Measurements from ENCODE around the gene PTPRG.

Gene PTPRG

GRCh38 chr3:62097121-62097520 lies 535.8 kb downstream of the PTPRG start:
- DNase-seq = no peak

GRCh38 chr3:62098646-62099365 lies 537.4 kb downstream of the PTPRG start:
- DNase-seq = no peak

GRCh38 chr3:62100282-62100989 lies 539.1 kb downstream of the PTPRG start:
- no peak for DNase-seq

GRCh38 chr3:62101488-62101887 lies 540.1 kb downstream of the PTPRG start:
- no peak for DNase-seq

GRCh38 chr3:62103531-62103930 lies 542.2 kb downstream of the PTPRG start:
- DNase-seq = no peak

- no peak for DNase-seq
These were observed 548.2 kb downstream of the PTPRG start for GRCh38 chr3:62109534-62109933.

GRCh38 chr3:62110443-62111225 lies 549.3 kb downstream of the PTPRG start:
- DNase-seq = no peak

- DNase-seq = no peak
These were observed 551.7 kb downstream of the PTPRG start for GRCh38 chr3:62113092-62113491.

DNA sequence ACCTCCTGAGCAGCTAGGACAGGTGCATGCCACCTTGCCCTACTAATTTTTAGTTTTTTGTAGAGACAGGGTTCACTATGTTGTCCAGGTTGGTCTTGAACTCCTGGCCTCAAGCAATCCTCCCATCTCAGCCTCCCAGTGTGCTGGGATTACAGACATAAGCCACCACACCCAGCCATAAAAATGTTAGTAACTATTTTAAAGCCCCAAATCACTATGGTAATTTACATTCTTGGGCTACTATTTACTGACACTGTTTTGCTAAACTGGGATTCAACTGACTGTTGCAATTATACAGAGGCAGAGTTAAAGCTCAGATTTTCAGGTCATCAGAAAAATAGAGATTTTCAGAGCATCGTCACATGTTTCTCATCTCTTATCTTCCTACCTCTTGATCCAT lies 553.4 kb downstream of the PTPRG start:
- no peak for DNase-seq

- no peak for DNase-seq
These were observed 556.7 kb downstream of the PTPRG start for GRCh38 chr3:62117903-62118548.

DNA sequence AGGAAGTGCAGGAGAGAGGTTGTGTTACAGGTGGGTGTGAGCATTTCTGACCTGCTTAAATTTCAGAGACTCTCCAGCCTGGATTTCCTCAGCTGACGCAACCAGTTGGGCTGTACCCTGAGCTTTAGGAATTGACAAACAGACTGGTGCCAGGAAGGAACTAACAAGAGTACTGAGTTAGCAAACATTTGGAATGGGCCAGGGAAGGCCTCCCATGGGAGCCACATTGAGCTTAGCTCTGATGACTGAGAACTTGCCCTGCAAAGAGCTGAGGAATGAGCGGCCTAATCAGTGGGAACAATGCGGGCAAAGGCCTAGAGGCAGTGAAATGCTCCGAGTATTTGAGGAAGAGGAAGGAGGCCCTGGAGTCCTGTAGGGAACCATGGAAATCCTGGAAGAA lies 557.8 kb downstream of the PTPRG start:
- DNase-seq = no peak

- no peak for DNase-seq
These were observed 561.4 kb downstream of the PTPRG start for GRCh38 chr3:62122819-62123218.

DNA sequence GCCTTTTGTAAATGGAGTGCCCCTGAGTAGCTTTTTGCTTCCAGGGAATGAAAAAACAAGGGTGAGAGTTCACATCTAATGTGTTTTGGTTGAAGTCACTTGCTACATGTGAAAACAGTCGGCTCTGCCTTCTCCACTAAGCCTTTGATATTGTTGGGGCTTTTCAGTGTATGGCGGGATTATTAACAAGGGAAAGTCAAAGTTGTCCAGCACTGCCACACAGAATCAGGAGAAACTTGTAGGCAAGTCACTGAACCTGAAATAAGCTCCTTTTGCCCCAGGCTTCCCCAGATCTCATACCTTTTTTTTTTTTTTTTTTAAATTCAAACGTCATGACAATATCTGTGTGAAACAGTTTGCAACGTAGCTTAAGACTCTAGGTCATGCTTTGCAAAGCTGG lies 564.0 kb downstream of the PTPRG start:
- DNase-seq = no peak

- DNase-seq = no peak
These were observed 565.7 kb downstream of the PTPRG start for GRCh38 chr3:62127116-62127515.

DNA sequence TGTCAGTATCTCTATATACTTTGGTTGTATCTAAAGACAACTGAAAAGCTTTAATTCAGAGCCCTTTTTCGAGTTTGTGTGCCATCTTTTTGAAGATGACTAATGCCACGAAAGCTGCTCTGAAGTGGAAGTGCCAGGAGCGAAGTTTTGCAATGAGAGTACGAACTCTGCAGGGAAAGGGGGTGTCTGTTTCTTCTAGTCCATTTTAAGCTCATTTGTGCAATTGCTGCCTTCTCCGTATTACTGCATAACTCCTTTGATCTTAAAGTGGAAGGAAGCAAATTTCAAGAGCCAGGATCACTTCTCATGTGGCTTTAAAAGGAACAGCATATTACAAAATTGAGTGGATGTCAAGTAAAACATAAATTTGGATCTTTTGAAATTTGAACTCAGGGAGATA lies 566.7 kb downstream of the PTPRG start:
- no peak for DNase-seq

- no peak for DNase-seq
These were observed 567.3 kb downstream of the PTPRG start for GRCh38 chr3:62128681-62129080.

GRCh38 chr3:62131050-62131449 lies 569.7 kb downstream of the PTPRG start:
- DNase-seq = no peak

- no peak for DNase-seq
These were observed 570.2 kb downstream of the PTPRG start for GRCh38 chr3:62131620-62132019.

GRCh38 chr3:62132027-62132602 lies 570.7 kb downstream of the PTPRG start:
- DNase-seq = no peak

DNA sequence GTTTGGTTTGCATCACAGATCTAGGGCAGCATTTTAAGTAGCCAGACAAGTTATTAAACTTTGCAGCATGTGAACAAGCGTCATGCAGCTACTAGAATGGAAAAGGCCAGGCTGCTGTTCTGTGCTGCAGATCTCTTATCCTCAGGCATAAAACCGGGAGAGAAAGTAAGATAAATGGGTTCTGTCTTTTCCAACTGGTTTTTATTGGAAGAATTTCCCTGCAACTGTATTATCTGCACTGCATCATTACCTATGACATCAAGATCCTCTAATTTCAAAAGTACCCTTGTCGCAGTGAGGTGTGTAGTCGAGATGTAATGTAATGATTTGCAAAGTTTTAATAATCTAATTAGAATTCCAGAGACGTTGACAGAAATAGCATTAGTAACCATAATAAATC lies 571.6 kb downstream of the PTPRG start:
- DNase-seq = no peak

- no peak for DNase-seq
These were observed 572.7 kb downstream of the PTPRG start for GRCh38 chr3:62134061-62134496.

- DNase-seq = no peak
These were observed 574.4 kb downstream of the PTPRG start for GRCh38 chr3:62135741-62136140.

GRCh38 chr3:62139957-62140356 lies 578.6 kb downstream of the PTPRG start:
- DNase-seq = no peak
